Esophagus muscularis mucosa (tissue), 4 donors: ENCODE measurements around the gene GTF2IRD1.

Experiments used
- EP300 ChIP-seq: sonication (generic); formaldehyde crosslinking; IDR thresholded peaks from one replicate; pipeline ENCODE4 v1.6.1; 2017; ENCODE audit warnings: antibody characterized with exemption
- POLR2A ChIP-seq: fragments of 450-650 bp; IDR thresholded peaks from one replicate; pipeline ENCODE4 v1.6.1; 2017; ENCODE audit warnings: antibody characterized with exemption, moderate library complexity, mild to moderate bottlenecking, low read depth
- POLR2AphosphoS5 ChIP-seq, 2 donors: sonication (generic); formaldehyde crosslinking; IDR thresholded peaks; one replicate each; pipeline ENCODE4 v1.6.1; 2017; ENCODE audit warnings: antibody characterized with exemption in 2 of 2
- TF ChIP-seq, protein P1 (sequence below), 3 experiments: fragments of 200-600 bp in 2 of 3; fragments of 450-650 bp in 1 of 3; sonication (generic) in 2 of 3; IDR thresholded peaks; one replicate each; pipeline ENCODE4 v1.5.1; 2017 to 2019; ENCODE audit warnings: antibody characterized with exemption in 3 of 3, mild to moderate bottlenecking in 2 of 3, moderate library complexity in 1 of 3

DNA sequence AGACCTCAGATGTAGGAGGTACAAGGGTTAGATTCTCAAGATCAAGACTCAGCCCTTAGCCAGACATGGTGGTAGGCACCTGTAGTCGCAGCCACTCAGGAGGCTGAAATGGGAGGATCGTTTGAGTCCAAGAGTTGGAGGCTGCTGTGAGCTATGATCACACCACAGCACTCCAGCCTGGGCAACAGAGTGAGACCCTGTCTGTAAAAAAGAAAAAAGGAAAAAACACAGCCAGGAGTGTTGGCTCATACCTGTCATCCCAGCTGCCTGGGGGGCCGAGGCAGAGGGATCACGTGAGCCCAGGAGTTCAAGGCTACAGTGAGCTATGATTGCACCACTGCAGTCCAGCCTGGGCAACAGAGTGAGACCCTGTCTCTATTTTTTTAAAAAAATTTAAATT lies 69.3 kb downstream of the GTF2IRD1 start:
- TF ChIP-seq, protein P1, sequence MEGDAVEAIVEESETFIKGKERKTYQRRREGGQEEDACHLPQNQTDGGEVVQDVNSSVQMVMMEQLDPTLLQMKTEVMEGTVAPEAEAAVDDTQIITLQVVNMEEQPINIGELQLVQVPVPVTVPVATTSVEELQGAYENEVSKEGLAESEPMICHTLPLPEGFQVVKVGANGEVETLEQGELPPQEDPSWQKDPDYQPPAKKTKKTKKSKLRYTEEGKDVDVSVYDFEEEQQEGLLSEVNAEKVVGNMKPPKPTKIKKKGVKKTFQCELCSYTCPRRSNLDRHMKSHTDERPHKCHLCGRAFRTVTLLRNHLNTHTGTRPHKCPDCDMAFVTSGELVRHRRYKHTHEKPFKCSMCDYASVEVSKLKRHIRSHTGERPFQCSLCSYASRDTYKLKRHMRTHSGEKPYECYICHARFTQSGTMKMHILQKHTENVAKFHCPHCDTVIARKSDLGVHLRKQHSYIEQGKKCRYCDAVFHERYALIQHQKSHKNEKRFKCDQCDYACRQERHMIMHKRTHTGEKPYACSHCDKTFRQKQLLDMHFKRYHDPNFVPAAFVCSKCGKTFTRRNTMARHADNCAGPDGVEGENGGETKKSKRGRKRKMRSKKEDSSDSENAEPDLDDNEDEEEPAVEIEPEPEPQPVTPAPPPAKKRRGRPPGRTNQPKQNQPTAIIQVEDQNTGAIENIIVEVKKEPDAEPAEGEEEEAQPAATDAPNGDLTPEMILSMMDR (IDR thresholded peaks at IDR 0.05), result no peak
- TF ChIP-seq POLR2A, result no peak
- TF ChIP-seq POLR2AphosphoS5 (IDR thresholded peaks at IDR 0.05), result no peak
- TF ChIP-seq EP300, result no peak
